ENCODE measurements around the gene RHOA.

Gene RHOA

GRCh38 chr3:49411968-49412631 lies at the start of gene RHOA, which contains the start of gene TCTA:
Gene RHOA, minus strand, starts transcription at chr3:49411976. Its CDS starts 36,387 bp downstream, at chr3:49375589.
Gene TCTA, plus strand, starts transcription at chr3:49412423. Its CDS starts 4 bp downstream, at chr3:49412427.
- peak within 1 kb of the TSS; percentile 86 for H3K4me3 ChIP-seq (ENCODE audit: low read depth, low read length)
- no peak for TF ChIP-seq CTCF (IDR thresholded peaks at IDR 0.05; ENCODE audit: borderline replicate concordance, insufficient read depth, low read depth, low read length)

GRCh38 chr3:49460956-49461355 lies 49.2 kb upstream of the RHOA start:
- TF ChIP-seq CTCF (IDR thresholded peaks at IDR 0.05; ENCODE audit: borderline replicate concordance, insufficient read depth, low read depth, low read length), result no peak
- no peak overlapping the region for H3K4me3 ChIP-seq (ENCODE audit: low read depth, low read length)

- no peak for TF ChIP-seq CTCF (IDR thresholded peaks at IDR 0.05; ENCODE audit: borderline replicate concordance, insufficient read depth, low read depth, low read length)
- H3K4me3 ChIP-seq (ENCODE audit: low read depth, low read length), result no peak overlapping the region
Observed at GRCh38 chr3:49460188-49460890, 48.6 kb upstream of the RHOA start.

- TF ChIP-seq CTCF (IDR thresholded peaks at IDR 0.05; ENCODE audit: borderline replicate concordance, insufficient read depth, low read depth, low read length), result no peak
- H3K4me3 ChIP-seq (ENCODE audit: low read depth, low read length), result no peak overlapping the region
Observed at GRCh38 chr3:49456466-49456865, 44.7 kb upstream of the RHOA start.

GRCh38 chr3:49454898-49455681 lies 43.3 kb upstream of the RHOA start:
- no peak overlapping the region for H3K4me3 ChIP-seq (ENCODE audit: low read depth, low read length)
- TF ChIP-seq CTCF (IDR thresholded peaks at IDR 0.05; ENCODE audit: borderline replicate concordance, insufficient read depth, low read depth, low read length), result no peak

- no peak overlapping the region for H3K4me3 ChIP-seq (ENCODE audit: low read depth, low read length)
- peak; percentile 27; the same call in 1 of the 2 replicates for TF ChIP-seq CTCF (IDR thresholded peaks at IDR 0.05; ENCODE audit: borderline replicate concordance, insufficient read depth, low read depth, low read length)
Observed at GRCh38 chr3:49454458-49454857, 42.7 kb upstream of the RHOA start.

Measured in GM12875 (cell line).